Esophagus (tissue), 2 donors: ENCODE results near the gene AMN. TPM values are rescaled to one million over a fixed set of nuclear protein-coding genes. Genes with fewer than 3 reads are reported as not detected.

Source experiments
- H3K27ac ChIP-seq, 2 donors: one replicate each; pipeline ENCODE4 v1.5.1; 2013; ENCODE audit warnings: low read depth in 2 of 2, mild to moderate bottlenecking in 2 of 2, inconsistent platforms in 1 of 2, low read length in 1 of 2, moderate library complexity in 1 of 2
- H3K27me3 ChIP-seq, 2 donors: one replicate each; pipeline ENCODE4 v1.6.1; 2013; ENCODE audit warnings: low read length in 2 of 2, control low read depth in 1 of 2, mild to moderate bottlenecking in 1 of 2; ENCODE audit not compliant: insufficient read depth in 2 of 2, control insufficient read depth in 1 of 2
- H3K36me3 ChIP-seq, 2 donors: one replicate each; pipeline ENCODE4 v1.6.1; 2013; ENCODE audit warnings: low read length in 1 of 2; ENCODE audit not compliant: control insufficient read depth in 2 of 2, insufficient read depth in 2 of 2
- H3K4me1 ChIP-seq, 2 donors: one replicate each; pipeline ENCODE4 v1.6.1; 2013; ENCODE audit warnings: low read length in 1 of 2; ENCODE audit not compliant: control insufficient read depth in 2 of 2, insufficient read depth in 2 of 2
- H3K4me3 ChIP-seq, 2 donors: one replicate each; pipeline ENCODE4 v1.5.1; 2013; ENCODE audit warnings: low read length in 2 of 2, mild to moderate bottlenecking in 2 of 2, low read depth in 1 of 2, moderate library complexity in 1 of 2
- H3K9me3 ChIP-seq, 2 donors: one replicate each; pipeline ENCODE4 v1.6.1; 2013; ENCODE audit warnings: mild to moderate bottlenecking in 2 of 2, low read depth in 1 of 2, low read length in 1 of 2, moderate library complexity in 1 of 2; ENCODE audit not compliant: control insufficient read depth in 2 of 2, insufficient read depth in 1 of 2
- WGBS, 2 donors: extraction: QIAGEN DNeasy Blood & Tissue Kit; methylation state at CpG; one replicate each; pipeline ENCODE4 v1.1.7; 2013; 5-methylcytosine and 5-hydroxymethylcytosine counted together
- polyA plus RNA-seq, 2 donors: library from polyadenylated mRNA; stranded (reverse); fragments of 200-250 nt; gene quantifications; one replicate each; pipeline ENCODE4 v1.2.3, GENCODE V29; 2013
- donor health status: healthy with polysubstance abuse.
- donor health status: Bipolar disorder and iron deficiency.

Gene AMN
- polyA plus RNA-seq, 2 donors: 11.8 to 13.8 TPM

DNA sequence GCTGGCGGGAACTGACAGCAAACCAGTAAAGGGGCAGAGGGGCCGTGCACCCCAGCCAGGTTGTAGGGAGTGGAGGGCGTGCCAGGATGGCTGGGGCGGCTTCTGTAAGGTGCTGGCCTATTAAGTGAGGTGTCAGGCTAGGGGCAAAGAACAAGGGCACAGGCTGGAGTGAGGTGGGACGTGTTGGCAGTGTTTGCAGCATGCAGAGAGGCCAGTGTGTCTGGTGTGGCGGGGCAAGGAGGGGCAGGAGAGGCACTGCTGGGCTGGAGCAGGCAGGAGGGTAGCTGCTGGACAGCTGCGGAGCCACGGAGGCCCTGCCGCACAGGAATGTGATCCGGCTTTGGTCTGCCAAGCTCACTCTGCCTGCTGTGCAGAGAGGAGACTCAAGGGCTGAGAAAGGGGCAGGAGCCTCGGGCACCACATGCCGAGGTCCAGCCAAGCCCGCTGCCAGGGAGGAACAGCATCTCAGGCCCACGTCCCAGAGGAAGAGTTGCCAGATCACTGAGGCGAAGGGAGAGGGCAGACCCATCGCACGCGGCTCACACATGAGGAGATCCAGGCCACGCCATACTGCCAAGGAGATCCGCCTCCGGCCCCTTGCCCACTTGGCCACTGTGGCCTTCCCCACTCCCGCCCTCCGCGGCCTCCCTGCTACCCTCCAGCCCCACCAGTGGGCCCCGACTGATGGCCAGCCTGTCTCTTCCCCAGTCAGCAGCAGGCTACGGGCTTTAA, 46.8 kb downstream of the AMN start:
- Histone ChIP-seq H3K27ac (no peak overlapping the region), H3K4me3 (no peak overlapping the region), H3K36me3 (peaks cover 27 to 55% of the 10 kb centered on the region in 2 donors), H3K27me3 (no peaks in the 10 kb centered on the region), H3K4me1 (no peaks in the 10 kb centered on the region), H3K9me3 (no peaks in the 10 kb centered on the region)
- 93 to 95% methylated on average over 26 of the region's 26 CpGs for WGBS, 2 donors

DNA sequence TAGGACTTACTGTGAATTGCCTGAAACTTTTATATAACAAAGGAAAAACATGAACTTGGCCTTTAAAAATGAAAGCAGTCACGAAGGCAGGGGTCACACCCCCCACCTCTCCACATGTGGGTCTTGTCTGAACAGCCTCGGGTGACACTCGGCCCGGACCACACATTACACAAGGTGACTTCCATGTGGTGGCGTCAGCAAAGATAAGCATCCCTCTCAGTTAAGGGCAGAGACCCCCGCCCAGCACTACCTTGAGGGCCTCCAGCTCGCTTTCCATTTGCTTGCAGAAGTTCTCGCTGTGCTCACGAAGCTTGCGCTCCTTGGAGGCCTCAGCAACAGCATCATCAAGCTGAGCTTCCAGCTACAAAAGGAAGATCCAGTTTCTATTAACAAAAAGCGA, 47.4 kb downstream of the AMN start:
- H3K36me3 ChIP-seq: peaks cover 28 to 53% of the 10 kb centered on the region in 2 donors
- no peaks in the 10 kb centered on the region for H3K27me3 ChIP-seq
- whole genome bisulfite sequencing, 2 donors: 94% methylated on average over 11 of the region's 11 CpGs
- H3K9me3 ChIP-seq: no peaks in the 10 kb centered on the region
- no peak overlapping the region for H3K27ac ChIP-seq
- no peak overlapping the region for H3K4me3 ChIP-seq
- no peaks in the 10 kb centered on the region for H3K4me1 ChIP-seq

DNA sequence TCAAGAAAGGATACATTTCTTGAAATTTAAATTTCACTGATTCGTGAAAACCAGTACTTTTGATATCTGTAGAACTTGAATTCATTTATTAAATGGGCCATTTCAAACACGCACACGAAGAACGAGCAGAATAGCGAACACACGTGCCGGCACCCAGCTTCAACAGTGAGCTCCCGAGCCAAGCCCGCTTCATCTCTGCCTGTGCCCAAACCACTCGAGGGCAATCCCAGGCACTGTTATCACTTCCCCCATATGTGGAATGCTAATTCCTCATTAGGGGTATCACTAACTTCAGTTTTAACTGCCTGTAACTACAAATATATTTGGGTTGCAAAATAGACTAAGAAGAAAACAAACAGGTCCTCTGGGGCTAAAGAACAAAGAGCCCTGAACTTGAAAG, 48.0 kb downstream of the AMN start:
- peaks cover 31 to 53% of the 10 kb centered on the region in 2 donors for H3K36me3 ChIP-seq
- H3K4me3 ChIP-seq: no peak overlapping the region
- WGBS, 2 donors: 92% methylated on average over 10 of the region's 10 CpGs
- H3K4me1 ChIP-seq: no peaks in the 10 kb centered on the region
- H3K9me3 ChIP-seq: no peaks in the 10 kb centered on the region
- no peak overlapping the region for H3K27ac ChIP-seq
- no peaks in the 10 kb centered on the region for H3K27me3 ChIP-seq

DNA sequence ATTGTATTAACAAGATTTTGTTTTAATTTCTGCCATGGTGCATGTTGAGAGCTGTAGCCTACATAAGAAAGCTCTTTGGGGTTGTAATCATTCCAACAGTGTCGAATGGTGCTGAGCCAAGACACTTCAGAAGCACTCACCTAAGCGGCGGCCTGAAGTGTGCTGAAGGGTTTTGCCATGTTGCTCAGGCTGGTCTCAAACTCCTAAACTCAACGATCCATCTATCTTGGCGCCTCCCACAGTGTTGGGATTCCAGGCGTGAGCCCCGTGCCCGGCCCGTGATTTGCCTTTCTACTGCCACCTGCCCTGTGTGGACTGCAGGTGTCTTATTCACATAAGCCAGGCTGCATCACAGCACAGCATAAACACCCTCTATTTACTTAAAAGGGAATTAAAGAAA, 48.9 kb downstream of the AMN start:
- Histone ChIP-seq H3K27me3 (no peaks in the 10 kb centered on the region), H3K9me3 (no peaks in the 10 kb centered on the region), H3K27ac (no peak overlapping the region), H3K4me3 (no peak overlapping the region), H3K36me3 (peaks cover 37 to 56% of the 10 kb centered on the region in 2 donors), H3K4me1 (no peaks in the 10 kb centered on the region)
- WGBS, 2 donors: 93 to 94% methylated on average over 9 of the region's 9 CpGs

DNA sequence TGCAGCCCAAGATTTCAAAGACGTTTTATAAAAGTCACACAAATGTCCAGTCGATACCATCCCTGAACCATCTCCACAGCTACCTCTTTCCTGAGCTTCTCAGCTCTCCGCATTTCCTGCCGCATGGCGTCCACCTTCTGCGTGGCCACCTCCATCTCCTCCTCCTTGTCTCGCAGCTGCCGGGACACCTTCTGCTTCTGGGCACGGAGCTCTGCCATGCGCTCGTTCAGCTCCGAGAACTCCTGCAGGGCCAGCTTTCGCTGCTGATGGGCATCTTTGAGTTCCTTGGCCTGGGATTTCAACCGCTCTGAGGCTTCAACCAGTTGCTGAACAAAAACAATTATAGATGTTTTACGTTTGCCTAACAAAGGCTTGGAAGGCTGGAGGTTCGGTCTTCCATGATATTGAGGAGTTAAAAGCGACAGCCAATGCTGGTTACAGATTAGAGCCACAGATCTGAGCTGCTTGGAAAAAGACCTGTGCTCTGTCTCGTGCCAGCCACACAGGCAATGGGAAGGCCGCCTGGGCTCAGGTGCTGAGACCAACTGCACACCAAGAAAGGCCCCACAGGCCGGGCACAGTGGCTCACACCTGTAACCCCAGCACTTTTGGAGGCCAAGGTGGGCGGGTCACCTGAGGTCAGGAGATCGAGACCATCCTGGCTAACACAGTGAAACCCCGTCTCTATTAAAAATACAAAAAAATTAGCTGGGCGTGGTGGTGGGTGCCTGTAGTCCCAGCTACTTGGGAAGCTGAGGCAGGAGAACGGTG, 49.6 kb downstream of the AMN start:
- WGBS, 2 donors: 92 to 93% methylated on average over 25 of the region's 25 CpGs
- Histone ChIP-seq H3K4me1 (no peaks in the 10 kb centered on the region), H3K27ac (no peak overlapping the region), H3K27me3 (no peaks in the 10 kb centered on the region), H3K4me3 (no peak overlapping the region), H3K9me3 (no peaks in the 10 kb centered on the region), H3K36me3 (peaks cover 33 to 51% of the 10 kb centered on the region in 2 donors)

DNA sequence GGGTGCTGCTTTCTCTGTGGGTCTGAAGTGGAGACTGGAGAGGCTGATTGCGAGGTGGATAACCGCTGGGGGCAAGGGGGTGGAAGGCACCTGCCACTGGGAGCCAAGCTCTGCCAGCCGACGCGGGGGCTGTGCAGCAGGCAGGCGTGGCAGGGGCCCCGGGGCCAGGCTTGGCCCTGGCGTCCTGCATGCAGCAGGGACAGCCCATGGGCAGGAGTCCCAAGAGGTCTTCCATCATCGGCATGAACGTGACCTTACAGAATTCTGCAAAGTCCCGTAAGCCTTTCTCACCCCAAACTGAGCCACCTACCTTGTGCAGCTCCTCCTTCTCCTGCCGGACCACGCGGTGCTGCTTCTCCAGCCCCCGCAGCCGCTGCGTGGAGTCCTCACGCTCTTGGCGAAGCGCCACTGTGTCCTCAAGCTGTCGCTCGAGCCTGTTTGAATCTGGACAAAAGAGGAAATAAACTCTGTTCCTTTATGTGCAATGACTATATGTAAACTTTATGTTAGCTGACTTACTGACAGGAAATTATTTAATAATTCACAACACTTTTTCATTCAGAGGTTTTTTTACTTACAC, 51.3 kb downstream of the AMN start:
- Histone ChIP-seq H3K36me3 (peaks cover 32 to 47% of the 10 kb centered on the region in 2 donors), H3K27ac (no peak overlapping the region), H3K4me1 (no peaks in the 10 kb centered on the region), H3K4me3 (no peak overlapping the region), H3K9me3 (no peaks in the 10 kb centered on the region), H3K27me3 (no peaks in the 10 kb centered on the region)
- 56 to 70% methylated on average over 20 to 22 of the region's 22 CpGs for WGBS, 2 donors

DNA sequence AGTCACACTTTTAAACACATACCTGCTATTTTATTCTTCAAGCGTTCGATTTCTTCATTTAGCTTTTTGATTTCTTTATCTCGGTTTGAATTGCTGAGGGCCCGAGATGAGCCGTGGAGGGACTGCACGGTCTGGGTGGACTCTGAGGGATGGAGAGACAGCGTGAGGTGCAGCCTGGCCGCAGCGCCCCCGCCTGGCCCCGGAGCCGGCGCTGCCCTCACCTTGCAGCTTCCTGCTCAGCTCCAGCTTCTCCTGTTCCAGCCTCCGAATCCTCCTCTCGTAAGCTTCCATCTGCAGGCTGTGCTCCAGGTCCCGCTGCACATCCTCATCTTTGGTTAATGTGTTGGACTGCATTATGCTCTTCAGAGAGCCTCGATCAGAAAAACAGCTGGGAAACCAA, 53.2 kb downstream of the AMN start:
- WGBS, 2 donors: 91 to 92% methylated on average over 17 of the region's 17 CpGs
- H3K27me3 ChIP-seq: no peaks in the 10 kb centered on the region
- no peak overlapping the region for H3K4me3 ChIP-seq
- no peak overlapping the region for H3K27ac ChIP-seq
- no peaks in the 10 kb centered on the region for H3K4me1 ChIP-seq
- no peaks in the 10 kb centered on the region for H3K9me3 ChIP-seq
- peaks cover 27 to 37% of the 10 kb centered on the region in 2 donors for H3K36me3 ChIP-seq

DNA sequence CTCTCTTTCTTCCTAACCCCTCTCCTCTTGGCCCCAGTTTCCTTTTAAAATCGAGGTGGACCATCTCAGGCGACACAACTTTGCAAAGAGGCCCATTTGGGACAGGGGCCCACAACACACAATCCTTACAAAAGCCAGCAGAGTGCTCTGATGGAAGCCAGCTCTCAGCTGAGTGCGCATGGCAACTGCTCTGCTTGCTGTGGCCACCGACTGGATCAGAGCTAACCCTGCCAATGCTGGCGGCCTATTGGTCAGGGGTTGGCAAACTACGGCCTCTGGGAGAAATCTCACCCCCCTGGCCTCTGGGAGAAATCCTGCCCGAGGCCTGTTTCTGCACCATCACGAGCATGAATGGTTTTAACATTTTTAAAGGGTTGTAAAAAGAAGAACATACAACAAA, 55.0 kb downstream of the AMN start:
- H3K27me3 ChIP-seq: no peaks in the 10 kb centered on the region
- no peaks in the 10 kb centered on the region for H3K9me3 ChIP-seq
- no peak overlapping the region for H3K27ac ChIP-seq
- peaks cover 28 to 41% of the 10 kb centered on the region in 2 donors for H3K36me3 ChIP-seq
- 88 to 91% methylated on average over 8 of the region's 8 CpGs for WGBS, 2 donors
- H3K4me3 ChIP-seq: no peak overlapping the region
- no peaks in the 10 kb centered on the region for H3K4me1 ChIP-seq

DNA sequence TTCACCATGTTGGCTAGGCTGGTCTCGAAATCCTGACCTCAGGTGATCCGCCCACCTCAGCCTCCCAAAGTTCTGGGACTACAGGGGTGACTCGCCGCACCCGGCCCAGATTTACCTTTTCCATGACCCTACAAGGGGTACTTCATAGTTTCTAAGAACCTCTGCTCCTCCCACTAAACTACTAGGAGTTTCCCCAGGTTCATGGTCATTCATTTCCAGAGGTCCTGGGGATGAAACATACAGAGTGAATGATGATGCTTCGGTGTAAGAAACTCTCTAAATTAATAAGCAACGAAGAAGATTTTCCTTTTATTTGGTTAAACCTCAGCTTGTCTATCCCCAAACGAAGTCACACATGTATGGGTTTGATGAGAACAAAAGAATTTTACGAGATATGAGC, 56.9 kb downstream of the AMN start:
- Histone ChIP-seq H3K4me3 (no peak overlapping the region), H3K27ac (no peak overlapping the region), H3K27me3 (no peaks in the 10 kb centered on the region), H3K4me1 (peaks cover 0 to 2% of the 10 kb centered on the region in 2 donors), H3K36me3 (peaks cover 25 to 34% of the 10 kb centered on the region in 2 donors), H3K9me3 (no peaks in the 10 kb centered on the region)
- WGBS, 2 donors: 91 to 93% methylated on average over 9 of the region's 9 CpGs
